Measurements from ENCODE around the gene MRGPRG. TPM values are rescaled to one million over a fixed set of nuclear protein-coding genes. Genes with fewer than 3 reads are reported as not detected.
A peak's percentile ranks its signal among the peaks of the same experiment; 100 is the strongest.

The MRGPRG gene
- total and polyA plus RNA-seq, 7 experiments from 2014 or later: not detected

DNA sequence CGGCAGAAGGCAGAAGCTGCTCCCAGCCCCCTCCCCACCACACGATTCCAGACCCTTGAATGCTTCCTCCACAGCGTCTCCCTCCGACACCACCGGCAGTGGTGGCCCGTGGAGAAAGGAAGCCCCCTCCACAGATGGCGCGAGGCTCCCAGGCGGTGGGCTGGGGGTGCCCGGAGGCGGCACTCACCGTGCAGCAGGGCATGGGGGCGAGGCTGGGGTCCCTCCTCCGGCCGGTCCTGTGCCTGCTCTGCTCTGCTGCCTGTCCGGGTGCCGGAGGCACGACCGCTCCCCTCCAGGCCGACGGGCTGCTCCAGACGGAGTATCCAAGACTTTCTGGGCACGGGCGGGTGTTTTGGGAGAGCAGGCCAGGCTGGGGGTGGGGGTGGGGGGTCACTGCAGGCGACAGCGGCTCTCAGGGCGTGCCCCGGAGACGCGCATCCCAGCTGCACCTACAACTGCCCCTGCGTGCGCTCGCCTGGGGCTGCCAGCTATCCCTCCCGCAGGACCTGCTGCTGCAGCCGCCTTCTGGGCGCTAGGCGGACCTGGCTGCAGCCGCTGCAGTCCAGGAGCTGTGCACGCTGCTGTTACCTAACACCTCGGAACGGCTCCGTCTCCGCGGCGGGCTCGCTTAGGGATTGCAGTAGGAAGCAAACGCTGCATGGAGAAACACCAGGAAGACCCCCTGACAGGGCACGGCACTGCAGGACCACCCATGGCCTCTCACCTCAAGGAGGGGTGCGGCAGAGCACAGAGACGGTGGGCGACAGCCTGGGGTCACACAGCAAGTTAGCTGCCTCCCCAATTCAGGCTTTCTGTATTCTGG is 15.2 kb downstream of the MRGPRG start:
- CTCF ChIA-PET: no interaction called here
- POLR2A ChIA-PET: no interaction called here
- Histone ChIP-seq H3K27me3 (ENCODE audit: control insufficient read depth in 2 of 2, insufficient read depth in 2 of 2, low read length in 2 of 2) (no peaks in the 10 kb centered on the region), H3K36me3 (ENCODE audit: control insufficient read depth in 2 of 3, insufficient read depth in 3 of 3, low read length in 3 of 3) (no peaks in the 10 kb centered on the region), H3K27ac (ENCODE audit: low read depth, low read length) (no peak overlapping the region), H3K4me3 (ENCODE audit: low read length) (no peak overlapping the region), H3K4me1 (ENCODE audit: control insufficient read depth in 2 of 2, insufficient read depth in 2 of 2, low read length in 2 of 2) (no peaks in the 10 kb centered on the region), H3K9me3 (ENCODE audit: control insufficient read depth in 2 of 3, low read length in 3 of 3) (peaks cover 0 to 6% (median 0%) of the 10 kb centered on the region in 3 experiments)
- Mint-ChIP-seq H3K4me1 (peaks cover 0 to 17% (median 4%) of the 10 kb centered on the region in 7 donors), H3K27me3 (peaks cover 7 to 28% (median 17%) of the 10 kb centered on the region in 5 donors), H3K27ac (no peak overlapping the region), H3K4me3 (peak overlapping the region in 1 of 10 donors; percentile 73), H3K9me3 (no peaks in the 10 kb centered on the region), H3K36me3 (no peaks in the 10 kb centered on the region)
- intact Hi-C loops (cut with micrococcal nuclease): no loop called here
- DNase-seq: no peak
- ATAC-seq: no peak

DNA sequence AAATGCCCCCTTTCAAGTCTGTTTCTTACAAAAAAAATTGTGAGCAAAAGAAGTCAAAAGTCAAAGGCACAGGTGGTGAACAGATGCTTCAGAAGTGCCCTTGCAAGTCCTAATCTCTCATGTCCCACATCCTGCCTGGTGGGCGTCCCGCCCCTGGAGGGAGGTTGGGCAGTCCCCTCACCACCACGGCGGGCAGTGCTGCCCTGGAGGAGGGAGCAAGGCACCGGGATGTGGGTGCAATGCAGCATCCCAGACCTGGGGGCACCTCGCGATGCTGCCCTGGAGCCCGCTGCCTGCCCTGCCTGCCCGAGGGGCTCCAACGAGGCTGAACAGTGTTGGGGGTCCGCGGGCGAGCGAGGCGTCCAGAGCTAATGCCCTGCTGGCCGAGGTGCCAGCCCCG is 15.9 kb downstream of the MRGPRG start:
- Histone ChIP-seq H3K27ac (ENCODE audit: low read depth, low read length) (no peak overlapping the region), H3K27me3 (ENCODE audit: control insufficient read depth in 2 of 2, insufficient read depth in 2 of 2, low read length in 2 of 2) (no peaks in the 10 kb centered on the region), H3K9me3 (ENCODE audit: control insufficient read depth in 2 of 3, low read length in 3 of 3) (peaks cover 0 to 6% (median 0%) of the 10 kb centered on the region in 3 experiments), H3K4me1 (ENCODE audit: control insufficient read depth in 2 of 2, insufficient read depth in 2 of 2, low read length in 2 of 2) (no peaks in the 10 kb centered on the region), H3K4me3 (ENCODE audit: low read length) (no peak overlapping the region), H3K36me3 (ENCODE audit: control insufficient read depth in 2 of 3, insufficient read depth in 3 of 3, low read length in 3 of 3) (no peaks in the 10 kb centered on the region)
- H3K9me3 Mint-ChIP-seq: no peaks in the 10 kb centered on the region
- ChIA-PET POLR2A (no interaction called here), CTCF (no interaction called here)
- intact Hi-C loops (cut with micrococcal nuclease): no loop called here
- H3K27me3 Mint-ChIP-seq: peaks cover 9 to 31% (median 19%) of the 10 kb centered on the region in 5 donors
- no peaks in the 10 kb centered on the region for H3K36me3 Mint-ChIP-seq
- H3K4me3 Mint-ChIP-seq: peak overlapping the region in 1 of 10 donors; percentile 73
- peaks cover 0 to 17% (median 4%) of the 10 kb centered on the region in 7 donors for H3K4me1 Mint-ChIP-seq
- ATAC-seq: peak; percentile 26
- H3K27ac Mint-ChIP-seq: no peak overlapping the region
- DNase-seq: no peak

DNA sequence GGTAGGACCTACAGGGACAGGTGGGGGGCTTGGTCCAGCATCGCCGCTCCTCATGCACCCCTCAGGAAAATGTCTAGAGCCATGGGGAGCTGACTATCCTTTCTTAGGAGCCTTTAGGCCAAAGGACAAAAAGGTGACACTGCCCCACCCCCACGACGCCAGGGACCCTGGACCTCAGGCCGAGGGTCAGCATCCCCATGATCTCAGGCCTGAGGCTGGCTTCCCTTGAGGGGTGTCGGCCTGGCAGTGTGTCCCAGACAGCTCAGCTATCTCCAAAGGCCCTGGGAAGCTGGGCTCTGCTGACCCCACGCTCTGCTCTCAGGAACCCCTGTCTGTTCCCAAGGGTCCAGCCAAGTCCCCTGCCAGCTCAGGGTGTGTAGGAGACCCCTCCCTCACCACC is 16.3 kb downstream of the MRGPRG start:
- Histone ChIP-seq H3K4me1 (ENCODE audit: control insufficient read depth in 2 of 2, insufficient read depth in 2 of 2, low read length in 2 of 2) (no peaks in the 10 kb centered on the region), H3K4me3 (ENCODE audit: low read length) (no peak overlapping the region), H3K27me3 (ENCODE audit: control insufficient read depth in 2 of 2, insufficient read depth in 2 of 2, low read length in 2 of 2) (no peaks in the 10 kb centered on the region), H3K9me3 (ENCODE audit: control insufficient read depth in 2 of 3, low read length in 3 of 3) (peaks cover 0 to 6% (median 0%) of the 10 kb centered on the region in 3 experiments), H3K27ac (ENCODE audit: low read depth, low read length) (no peak overlapping the region), H3K36me3 (ENCODE audit: control insufficient read depth in 2 of 3, insufficient read depth in 3 of 3, low read length in 3 of 3) (no peaks in the 10 kb centered on the region)
- DNase-seq: no peak
- Mint-ChIP-seq H3K4me1 (peaks cover 0 to 17% (median 4%) of the 10 kb centered on the region in 7 donors), H3K27ac (no peak overlapping the region), H3K36me3 (no peaks in the 10 kb centered on the region), H3K9me3 (no peaks in the 10 kb centered on the region), H3K4me3 (peak overlapping the region in 1 of 10 donors; percentile 73), H3K27me3 (peaks cover 9 to 31% (median 19%) of the 10 kb centered on the region in 5 donors)
- ATAC-seq: no peak
- ChIA-PET POLR2A (no interaction called here), CTCF (no interaction called here)
- intact Hi-C loops (cut with micrococcal nuclease): no loop called here

DNA sequence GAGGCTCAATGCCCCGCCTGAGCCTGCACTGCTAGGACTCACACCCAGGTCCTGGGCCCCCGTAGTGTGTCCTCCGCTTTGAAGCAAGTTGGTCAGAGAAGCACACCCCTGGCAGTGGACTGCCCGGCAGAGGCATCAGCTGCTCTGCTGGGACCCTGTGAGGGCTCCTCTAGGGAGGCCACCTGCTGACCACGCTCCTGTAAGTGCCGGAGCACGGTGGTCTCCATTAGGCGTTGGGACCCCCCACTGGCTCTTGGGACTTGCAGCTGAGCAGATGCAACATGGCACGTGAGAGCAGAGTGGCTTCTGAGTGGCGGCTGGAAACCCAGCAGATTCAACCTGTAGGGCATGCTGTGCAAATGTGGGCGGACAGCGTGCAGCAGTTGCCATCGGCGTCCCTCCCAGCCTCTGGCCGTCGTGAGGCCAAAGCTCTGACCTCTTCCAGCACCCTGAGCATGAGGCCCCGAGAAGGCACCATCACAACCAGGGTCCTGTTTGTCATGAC is 16.9 kb downstream of the MRGPRG start:
- no peaks in the 10 kb centered on the region for H3K27me3 ChIP-seq (ENCODE audit: control insufficient read depth in 2 of 2, insufficient read depth in 2 of 2, low read length in 2 of 2)
- H3K36me3 Mint-ChIP-seq: no peaks in the 10 kb centered on the region
- intact Hi-C loops (cut with micrococcal nuclease): no loop called here

DNA sequence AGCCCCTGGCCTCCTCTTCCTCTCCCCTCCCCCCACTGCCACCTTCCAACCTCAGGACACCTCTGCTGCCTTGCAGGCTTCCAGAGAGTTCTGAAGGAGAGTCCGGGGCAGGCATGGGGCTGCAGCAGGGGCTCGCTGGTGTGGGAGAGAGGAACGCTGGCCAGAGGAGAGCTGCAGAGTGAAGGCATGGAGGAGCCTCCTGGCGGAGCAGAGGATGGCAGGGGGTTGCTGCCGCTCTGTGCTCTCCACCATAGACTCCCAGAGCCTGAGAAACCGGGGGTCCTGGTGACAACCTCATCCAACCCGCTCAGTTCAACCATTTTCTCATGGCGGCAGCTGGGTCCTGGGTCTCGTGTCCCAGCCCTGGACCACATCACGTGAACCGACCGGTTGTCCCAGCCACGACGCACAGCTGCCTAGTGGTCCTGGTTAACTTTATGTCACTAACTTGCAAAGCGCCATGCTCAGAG is 17.5 kb downstream of the MRGPRG start:
- peaks cover 0 to 17% (median 4%) of the 10 kb centered on the region in 7 donors for H3K4me1 Mint-ChIP-seq
- no peaks in the 10 kb centered on the region for H3K36me3 Mint-ChIP-seq
- no peak overlapping the region for H3K4me3 ChIP-seq (ENCODE audit: low read length)
- H3K4me1 ChIP-seq (ENCODE audit: control insufficient read depth in 2 of 2, insufficient read depth in 2 of 2, low read length in 2 of 2): no peaks in the 10 kb centered on the region
- no peaks in the 10 kb centered on the region for H3K9me3 Mint-ChIP-seq
- peaks cover 9 to 31% (median 19%) of the 10 kb centered on the region in 5 donors for H3K27me3 Mint-ChIP-seq
- H3K36me3 ChIP-seq (ENCODE audit: control insufficient read depth in 2 of 3, insufficient read depth in 3 of 3, low read length in 3 of 3): no peaks in the 10 kb centered on the region
- H3K27ac Mint-ChIP-seq: no peak overlapping the region
- POLR2A ChIA-PET: no interaction called here
- DNase-seq (no peak), ATAC-seq (no peak)
- no peaks in the 10 kb centered on the region for H3K27me3 ChIP-seq (ENCODE audit: control insufficient read depth in 2 of 2, insufficient read depth in 2 of 2, low read length in 2 of 2)
- intact Hi-C loops (cut with micrococcal nuclease): no loop called here
- no peak overlapping the region for H3K27ac ChIP-seq (ENCODE audit: low read depth, low read length)
- CTCF ChIA-PET: no interaction called here
- peak overlapping the region in 1 of 10 donors; percentile 14 for H3K4me3 Mint-ChIP-seq
- peaks cover 0 to 1% (median 0%) of the 10 kb centered on the region in 3 experiments for H3K9me3 ChIP-seq (ENCODE audit: control insufficient read depth in 2 of 3, low read length in 3 of 3)

More for the DNA sequence above, 16.9 kb downstream of the MRGPRG start:
- no peaks in the 10 kb centered on the region for H3K9me3 Mint-ChIP-seq
- DNase-seq: no peak
- Histone ChIP-seq H3K36me3 (ENCODE audit: control insufficient read depth in 2 of 3, insufficient read depth in 3 of 3, low read length in 3 of 3) (no peaks in the 10 kb centered on the region), H3K27ac (ENCODE audit: low read depth, low read length) (no peak overlapping the region), H3K4me1 (ENCODE audit: control insufficient read depth in 2 of 2, insufficient read depth in 2 of 2, low read length in 2 of 2) (no peaks in the 10 kb centered on the region), H3K9me3 (ENCODE audit: control insufficient read depth in 2 of 3, low read length in 3 of 3) (peaks cover 0 to 6% (median 0%) of the 10 kb centered on the region in 3 experiments), H3K4me3 (ENCODE audit: low read length) (no peak overlapping the region)
- peaks cover 9 to 31% (median 19%) of the 10 kb centered on the region in 5 donors for H3K27me3 Mint-ChIP-seq
- POLR2A ChIA-PET: no interaction called here
- H3K27ac Mint-ChIP-seq: no peak overlapping the region
- no peak for ATAC-seq
- H3K4me3 Mint-ChIP-seq: no peak overlapping the region
- CTCF ChIA-PET: no interaction called here
- H3K4me1 Mint-ChIP-seq: peaks cover 0 to 17% (median 4%) of the 10 kb centered on the region in 7 donors

DNA sequence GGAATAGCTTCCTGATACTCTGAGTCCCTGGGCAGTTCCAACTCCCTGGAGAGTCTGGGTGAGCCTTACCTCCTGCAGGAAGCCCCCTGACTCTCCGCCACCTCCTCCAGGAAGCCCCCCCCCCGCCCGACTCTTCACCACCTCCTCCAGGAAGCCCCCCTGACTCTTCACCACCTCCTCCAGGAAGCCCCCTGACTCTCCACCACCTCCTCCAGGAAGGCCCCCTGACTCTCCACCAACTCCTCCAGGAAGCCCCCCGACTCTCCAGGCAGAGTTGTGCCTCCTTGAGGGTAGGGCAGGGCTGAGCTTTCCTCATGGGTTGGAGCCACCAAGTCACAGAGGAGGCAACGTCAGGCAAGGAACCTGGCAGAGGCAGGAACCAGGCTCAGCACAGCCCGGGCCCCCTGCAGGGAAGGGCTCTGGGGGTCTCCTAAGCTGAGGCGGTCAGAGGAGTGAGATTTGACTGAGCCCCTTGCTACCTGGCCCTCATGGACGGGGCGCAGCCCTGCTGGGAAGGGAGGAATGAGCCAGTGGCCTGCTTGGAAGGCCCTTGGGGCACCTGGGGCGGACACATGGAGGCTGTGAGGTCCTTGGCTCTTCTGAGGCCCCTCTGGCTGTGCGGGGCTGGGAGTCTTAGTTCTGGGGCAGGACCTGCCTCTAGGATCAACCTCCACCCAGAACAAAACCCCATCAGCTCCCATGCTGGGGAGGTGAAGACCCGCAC is 18.1 kb downstream of the MRGPRG start:
- no peaks in the 10 kb centered on the region for H3K9me3 ChIP-seq (ENCODE audit: control insufficient read depth in 2 of 3, low read length in 3 of 3)
- CTCF ChIA-PET: no interaction called here
- H3K9me3 Mint-ChIP-seq: no peaks in the 10 kb centered on the region

More for the DNA sequence above, 18.1 kb downstream of the MRGPRG start:
- H3K27ac Mint-ChIP-seq: no peak overlapping the region
- no peak overlapping the region for H3K27ac ChIP-seq (ENCODE audit: low read depth, low read length)
- H3K4me1 ChIP-seq (ENCODE audit: control insufficient read depth in 2 of 2, insufficient read depth in 2 of 2, low read length in 2 of 2): no peaks in the 10 kb centered on the region
- no peaks in the 10 kb centered on the region for H3K36me3 Mint-ChIP-seq
- peaks cover 0 to 15% (median 4%) of the 10 kb centered on the region in 7 donors for H3K4me1 Mint-ChIP-seq
- no peaks in the 10 kb centered on the region for H3K27me3 ChIP-seq (ENCODE audit: control insufficient read depth in 2 of 2, insufficient read depth in 2 of 2, low read length in 2 of 2)
- H3K4me3 Mint-ChIP-seq: peak overlapping the region in 1 of 10 donors; percentile 14
- DNase-seq (no peak), ATAC-seq (no peak)
- POLR2A ChIA-PET: no interaction called here
- peaks cover 9 to 31% (median 19%) of the 10 kb centered on the region in 5 donors for H3K27me3 Mint-ChIP-seq
- no peak overlapping the region for H3K4me3 ChIP-seq (ENCODE audit: low read length)
- intact Hi-C loops (cut with micrococcal nuclease): no loop called here
- no peaks in the 10 kb centered on the region for H3K36me3 ChIP-seq (ENCODE audit: control insufficient read depth in 2 of 3, insufficient read depth in 3 of 3, low read length in 3 of 3)
